Neural progenitor cell (in vitro differentiated cells): ENCODE measurements around the gene TAC4. TPM values are rescaled to one million over a fixed set of nuclear protein-coding genes. Genes with fewer than 3 reads are reported as not detected.

Source experiments
- DNase-seq: peaks from one replicate; pipeline ENCODE4 v3.0.0-alpha.2; 2016; ENCODE audit warnings: low spot score
- H2AFZ ChIP-seq: fragments of 200-600 bp; sonication (generic); replicated peaks from 2 replicates; pipeline ENCODE4 v1.6.1; 2016; ENCODE audit warnings: antibody characterized with exemption
- H3F3A ChIP-seq: fragments of 200-600 bp; sonication (generic); 2 replicates; pipeline ENCODE4 v1.6.1; 2016; ENCODE audit warnings: antibody characterized with exemption, low read depth
- H3K27ac ChIP-seq: fragments of 200-600 bp; sonication (generic); 2 replicates; pipeline ENCODE4 v1.5.1; 2016; ENCODE audit warnings: mild to moderate bottlenecking
- H3K27me3 ChIP-seq: fragments of 200-600 bp; sonication (generic); 2 replicates; pipeline ENCODE4 v1.6.1; 2016; ENCODE audit warnings: mild to moderate bottlenecking, moderate library complexity
- H3K36me3 ChIP-seq: fragments of 200-600 bp; sonication (generic); 2 replicates; pipeline ENCODE4 v1.5.1; 2016
- H3K4me1 ChIP-seq: fragments of 200-600 bp; sonication (generic); 2 replicates; pipeline ENCODE4 v1.6.1; 2016; ENCODE audit warnings: mixed run types
- H3K4me2 ChIP-seq: fragments of 200-600 bp; sonication (generic); 2 replicates; pipeline ENCODE4 v1.6.1; 2016
- H3K4me3 ChIP-seq: fragments of 200-600 bp; sonication (generic); 2 replicates; pipeline ENCODE4 v1.5.1; 2016
- H3K79me2 ChIP-seq: fragments of 200-600 bp; sonication (generic); 2 replicates; pipeline ENCODE4 v1.6.1; 2016; ENCODE audit warnings: low read depth
- H3K9ac ChIP-seq: fragments of 200-600 bp; sonication (generic); 2 replicates; pipeline ENCODE4 v1.6.1; 2016
- H3K9me3 ChIP-seq: fragments of 200-600 bp; sonication (generic); 2 replicates; pipeline ENCODE4 v1.5.1; 2016; ENCODE audit warnings: low read depth
- H4K20me1 ChIP-seq: fragments of 200-600 bp; sonication (generic); 2 replicates; pipeline ENCODE4 v1.6.1; 2016; ENCODE audit warnings: low read depth
- H3K27ac Mint-ChIP-seq: 3 replicates; pipeline ENCODE4 v1.8.0; 2021; ENCODE audit warnings: mixed read lengths
- H3K27me3 Mint-ChIP-seq: 2 replicates; pipeline ENCODE4 v1.8.0; 2022; ENCODE audit warnings: low read depth, mild to moderate bottlenecking, inconsistent platforms, moderate library complexity, mixed read lengths; ENCODE audit not compliant: insufficient read depth
- H3K36me3 Mint-ChIP-seq: 3 replicates; pipeline ENCODE4 v1.8.0; 2021; ENCODE audit warnings: mixed read lengths
- H3K4me1 Mint-ChIP-seq: 3 replicates; pipeline ENCODE4 v1.8.0; 2021; ENCODE audit warnings: mixed read lengths
- H3K4me3 Mint-ChIP-seq: 3 replicates; pipeline ENCODE4 v1.8.0; 2021; ENCODE audit warnings: mild to moderate bottlenecking, moderate library complexity, mixed read lengths
- H3K9me3 Mint-ChIP-seq: 3 replicates; pipeline ENCODE4 v1.8.0; 2020; ENCODE audit warnings: mixed read lengths
- EZH2 ChIP-seq: fragments of 200-600 bp; sonication (generic); IDR thresholded peaks from 2 replicates; pipeline ENCODE4 v1.6.1; 2017; ENCODE audit warnings: antibody characterized with exemption, mild to moderate bottlenecking, moderate library complexity
- EZH2phosphoT487 ChIP-seq: fragments of 200-600 bp; sonication (generic); IDR thresholded peaks from 2 replicates; pipeline ENCODE4 v1.6.1; 2017; ENCODE audit warnings: antibody characterized with exemption
- total RNA-seq: library from RNA; depleted of rRNA; stranded (reverse); fragments of >200 nt; gene quantifications from 2 replicates; pipeline ENCODE4 v1.2.3, GENCODE V29; 2015; ENCODE audit warnings: low replicate concordance
- TF ChIP-seq, protein P1 (sequence below): fragments of 200-600 bp; sonication (generic); IDR thresholded peaks from 2 replicates; pipeline ENCODE4 v1.5.1; 2017; ENCODE audit warnings: antibody characterized with exemption, mild to moderate bottlenecking

The TAC4 gene
- total RNA-seq, 1 donor from 2014 or later = not detected

DNA sequence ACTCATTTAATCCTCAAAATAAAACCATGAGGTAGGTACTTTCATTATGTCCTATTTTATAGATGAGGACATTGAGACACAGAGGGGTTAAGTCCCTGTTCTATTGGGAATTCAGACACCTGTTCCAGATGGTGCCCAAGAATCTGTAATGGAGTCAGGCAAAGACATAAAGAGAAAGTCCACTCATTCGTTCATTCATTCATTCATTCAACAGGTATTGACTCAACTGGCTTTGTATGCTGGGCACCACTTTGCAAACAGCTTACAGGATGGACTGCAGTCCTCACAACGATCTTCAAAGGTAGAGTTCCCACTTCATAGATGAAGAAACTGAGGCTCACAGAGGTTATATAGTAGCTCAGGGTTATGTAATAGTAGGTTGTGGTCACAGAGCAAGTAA is 47.9 kb upstream of the TAC4 start:
- Histone ChIP-seq H3K4me2 (no peak overlapping the region), H3K79me2 (no peaks in the 10 kb centered on the region), H3K4me3 (no peak overlapping the region), H3K9ac (no peak overlapping the region), H3K27me3 (peaks cover 59% of the 10 kb centered on the region), H3F3A (peaks cover 3% of the 10 kb centered on the region), H3K9me3 (no peaks in the 10 kb centered on the region), H4K20me1 (no peaks in the 10 kb centered on the region), H2AFZ (no peak overlapping the region), H3K36me3 (no peaks in the 10 kb centered on the region), H3K4me1 (peaks cover 9% of the 10 kb centered on the region), H3K27ac (no peak overlapping the region)
- Mint-ChIP-seq H3K4me3 (no peak overlapping the region), H3K4me1 (peaks cover 12% of the 10 kb centered on the region), H3K27ac (no peak overlapping the region), H3K36me3 (no peaks in the 10 kb centered on the region), H3K9me3 (no peaks in the 10 kb centered on the region), H3K27me3 (peaks cover 43% of the 10 kb centered on the region)
- DNase-seq = no peak
- TF ChIP-seq, protein P1, sequence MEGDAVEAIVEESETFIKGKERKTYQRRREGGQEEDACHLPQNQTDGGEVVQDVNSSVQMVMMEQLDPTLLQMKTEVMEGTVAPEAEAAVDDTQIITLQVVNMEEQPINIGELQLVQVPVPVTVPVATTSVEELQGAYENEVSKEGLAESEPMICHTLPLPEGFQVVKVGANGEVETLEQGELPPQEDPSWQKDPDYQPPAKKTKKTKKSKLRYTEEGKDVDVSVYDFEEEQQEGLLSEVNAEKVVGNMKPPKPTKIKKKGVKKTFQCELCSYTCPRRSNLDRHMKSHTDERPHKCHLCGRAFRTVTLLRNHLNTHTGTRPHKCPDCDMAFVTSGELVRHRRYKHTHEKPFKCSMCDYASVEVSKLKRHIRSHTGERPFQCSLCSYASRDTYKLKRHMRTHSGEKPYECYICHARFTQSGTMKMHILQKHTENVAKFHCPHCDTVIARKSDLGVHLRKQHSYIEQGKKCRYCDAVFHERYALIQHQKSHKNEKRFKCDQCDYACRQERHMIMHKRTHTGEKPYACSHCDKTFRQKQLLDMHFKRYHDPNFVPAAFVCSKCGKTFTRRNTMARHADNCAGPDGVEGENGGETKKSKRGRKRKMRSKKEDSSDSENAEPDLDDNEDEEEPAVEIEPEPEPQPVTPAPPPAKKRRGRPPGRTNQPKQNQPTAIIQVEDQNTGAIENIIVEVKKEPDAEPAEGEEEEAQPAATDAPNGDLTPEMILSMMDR = no peak
- TF ChIP-seq EZH2 = no peak
- no peak for TF ChIP-seq EZH2phosphoT487

DNA sequence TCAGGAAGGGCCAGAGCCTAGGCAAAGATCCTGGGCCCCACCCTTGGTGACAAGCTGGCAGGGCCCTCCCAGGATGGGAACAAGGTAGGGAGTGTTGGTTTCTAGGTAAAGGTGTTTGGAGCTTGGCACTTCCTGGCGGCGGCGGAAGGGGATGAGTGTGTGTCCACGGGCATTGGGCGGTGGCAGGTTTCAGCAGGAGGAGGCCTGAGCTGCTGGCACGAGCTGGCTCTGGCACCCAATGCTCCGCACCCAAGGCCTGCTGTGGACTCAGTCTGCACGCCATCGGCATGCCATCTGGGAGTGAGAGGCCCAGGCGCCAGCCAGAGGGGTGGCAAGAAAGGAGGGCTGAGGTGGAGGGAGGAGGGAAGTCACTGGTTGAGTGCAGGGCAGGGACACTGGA is 46.9 kb upstream of the TAC4 start:
- Mint-ChIP-seq H3K9me3 (no peaks in the 10 kb centered on the region), H3K4me3 (no peak overlapping the region), H3K4me1 (peaks cover 12% of the 10 kb centered on the region), H3K27ac (no peak overlapping the region), H3K27me3 (peaks cover 39% of the 10 kb centered on the region), H3K36me3 (no peaks in the 10 kb centered on the region)
- no peaks in the 10 kb centered on the region for H3K9me3 ChIP-seq
- no peak overlapping the region for H3K9ac ChIP-seq
- H4K20me1 ChIP-seq = no peaks in the 10 kb centered on the region
- no peak for DNase-seq
- peaks cover 16% of the 10 kb centered on the region for H3K4me1 ChIP-seq
- no peaks in the 10 kb centered on the region for H3K36me3 ChIP-seq
- no peaks in the 10 kb centered on the region for H3K79me2 ChIP-seq
- H3K4me3 ChIP-seq = no peak overlapping the region
- TF ChIP-seq EZH2phosphoT487 (no peak), EZH2 (no peak)
- TF ChIP-seq, protein P1 = no peak
- H3K27me3 ChIP-seq = peaks cover 59% of the 10 kb centered on the region
- peaks cover 3% of the 10 kb centered on the region for H3F3A ChIP-seq
- no peak overlapping the region for H3K4me2 ChIP-seq
- H2AFZ ChIP-seq = no peak overlapping the region
- no peak overlapping the region for H3K27ac ChIP-seq

DNA sequence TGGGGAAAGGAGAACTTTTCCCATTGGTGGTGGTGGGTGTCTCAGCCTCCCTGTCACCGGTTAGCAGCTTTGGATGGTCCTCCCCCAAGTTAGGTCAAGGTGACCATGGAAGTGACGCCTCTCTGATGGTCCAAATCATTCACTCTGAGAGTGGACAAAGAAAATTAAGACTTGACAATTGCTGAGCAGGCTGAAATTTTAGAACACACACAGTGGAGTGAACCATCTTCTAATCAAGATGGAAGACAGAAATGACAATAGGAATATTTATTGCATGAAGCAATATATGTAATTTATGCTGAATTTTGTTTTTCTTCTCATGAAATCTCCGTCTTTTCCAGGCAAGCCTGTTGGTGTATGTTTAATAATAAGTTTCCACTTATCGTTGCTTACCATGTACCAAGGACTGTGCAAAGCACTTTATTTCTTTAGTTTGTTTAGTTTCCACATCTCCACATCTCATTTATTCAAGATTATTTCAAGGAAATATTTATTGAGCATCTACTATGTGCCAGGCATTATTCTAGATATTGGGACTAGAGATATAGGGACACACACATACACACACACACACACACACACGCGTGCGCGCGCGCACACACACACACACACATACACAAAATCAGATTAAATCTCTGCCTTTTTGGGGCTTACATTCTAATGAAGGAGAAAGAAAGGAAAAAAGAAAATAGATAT is 44.0 kb upstream of the TAC4 start:
- Histone ChIP-seq H3K9me3 (no peaks in the 10 kb centered on the region), H2AFZ (no peak overlapping the region), H3K27ac (no peak overlapping the region), H3K36me3 (no peaks in the 10 kb centered on the region), H3K4me3 (no peak overlapping the region), H3F3A (no peaks in the 10 kb centered on the region), H3K9ac (no peak overlapping the region), H3K4me1 (peaks cover 7% of the 10 kb centered on the region), H4K20me1 (no peaks in the 10 kb centered on the region), H3K4me2 (no peak overlapping the region), H3K27me3 (peaks cover 58% of the 10 kb centered on the region), H3K79me2 (no peaks in the 10 kb centered on the region)
- peaks cover 2% of the 10 kb centered on the region for H3K4me1 Mint-ChIP-seq
- H3K9me3 Mint-ChIP-seq = no peaks in the 10 kb centered on the region
- no peak overlapping the region for H3K4me3 Mint-ChIP-seq
- no peaks in the 10 kb centered on the region for H3K36me3 Mint-ChIP-seq
- DNase-seq = no peak
- no peak overlapping the region for H3K27ac Mint-ChIP-seq
- H3K27me3 Mint-ChIP-seq = peaks cover 32% of the 10 kb centered on the region
- TF ChIP-seq EZH2 (no peak), EZH2phosphoT487 (no peak)
- TF ChIP-seq, protein P1 = no peak
